Measurements from ENCODE around the gene ADAR. TPM values are rescaled to one million over a fixed set of nuclear protein-coding genes. Genes with fewer than 3 reads are reported as not detected.

Gene ADAR
- polyA plus RNA-seq, 3 donors, result 24.2 to 39.6 (median 39.4) TPM

- H3K27ac ChIP-seq (ENCODE audit: low read depth, low read length), result no peak overlapping the region
Measured at GRCh38 chr1:154548028-154548427, 60.0 kb downstream of the ADAR start.

GRCh38 chr1:154547105-154547732 is 60.8 kb downstream of the ADAR start:
- 39 to 78% (median 77%) methylated on average over 11 of the region's 11 CpGs for WGBS, 3 donors
- no peak overlapping the region for H3K27ac ChIP-seq (ENCODE audit: low read depth, low read length)

More at GRCh38 chr1:154548028-154548427, 60.0 kb downstream of the ADAR start:
- WGBS, 3 donors, result 16 to 33% (median 25%) methylated on average over 1 of the region's 1 CpG

DNA sequence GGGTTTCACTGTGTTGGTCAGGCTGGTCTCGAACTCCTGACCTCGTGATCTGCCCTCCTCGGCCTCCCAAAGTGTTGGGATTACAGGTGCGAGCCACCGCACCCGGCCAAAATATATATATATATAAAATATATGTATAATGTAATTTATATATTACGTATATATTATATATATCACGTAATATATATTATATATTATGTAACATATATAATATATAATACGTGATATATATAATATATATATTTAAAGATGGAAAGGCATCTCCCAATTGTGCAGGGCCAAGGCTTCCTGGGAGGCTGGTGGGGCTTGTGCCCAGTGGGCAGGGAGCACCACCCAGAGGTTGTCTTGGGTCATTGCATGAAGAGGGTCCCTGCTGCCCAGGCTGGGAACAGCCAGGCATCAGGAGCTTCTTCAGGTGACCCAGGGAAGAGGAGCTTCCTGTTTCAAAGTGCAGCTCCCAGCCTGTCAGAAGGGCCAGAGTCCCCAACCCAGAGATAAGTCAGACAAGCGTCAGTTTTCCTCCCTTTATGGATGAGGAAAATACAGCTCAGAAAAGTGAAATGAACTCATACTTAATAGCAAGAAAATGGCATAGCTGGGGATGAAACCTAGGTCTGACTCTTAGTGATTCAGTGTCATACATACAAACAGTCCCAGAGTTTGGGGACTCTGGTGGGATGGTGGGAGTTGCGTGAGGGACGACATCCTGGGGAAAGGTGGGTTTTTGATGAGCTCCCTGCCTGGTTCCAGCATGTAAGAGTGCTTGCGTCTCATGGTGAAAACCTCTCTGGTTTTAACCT is 61.5 kb downstream of the ADAR start:
- WGBS, 3 donors, result 65 to 85% (median 83%) methylated on average over 13 of the region's 13 CpGs
- no peak overlapping the region for H3K27ac ChIP-seq (ENCODE audit: low read depth, low read length)

GRCh38 chr1:154541231-154541630 is 66.8 kb downstream of the ADAR start:
- no peak overlapping the region for H3K27ac ChIP-seq (ENCODE audit: low read depth, low read length)
- 63 to 73% (median 65%) methylated on average over 6 of the region's 6 CpGs for WGBS, 3 donors

DNA sequence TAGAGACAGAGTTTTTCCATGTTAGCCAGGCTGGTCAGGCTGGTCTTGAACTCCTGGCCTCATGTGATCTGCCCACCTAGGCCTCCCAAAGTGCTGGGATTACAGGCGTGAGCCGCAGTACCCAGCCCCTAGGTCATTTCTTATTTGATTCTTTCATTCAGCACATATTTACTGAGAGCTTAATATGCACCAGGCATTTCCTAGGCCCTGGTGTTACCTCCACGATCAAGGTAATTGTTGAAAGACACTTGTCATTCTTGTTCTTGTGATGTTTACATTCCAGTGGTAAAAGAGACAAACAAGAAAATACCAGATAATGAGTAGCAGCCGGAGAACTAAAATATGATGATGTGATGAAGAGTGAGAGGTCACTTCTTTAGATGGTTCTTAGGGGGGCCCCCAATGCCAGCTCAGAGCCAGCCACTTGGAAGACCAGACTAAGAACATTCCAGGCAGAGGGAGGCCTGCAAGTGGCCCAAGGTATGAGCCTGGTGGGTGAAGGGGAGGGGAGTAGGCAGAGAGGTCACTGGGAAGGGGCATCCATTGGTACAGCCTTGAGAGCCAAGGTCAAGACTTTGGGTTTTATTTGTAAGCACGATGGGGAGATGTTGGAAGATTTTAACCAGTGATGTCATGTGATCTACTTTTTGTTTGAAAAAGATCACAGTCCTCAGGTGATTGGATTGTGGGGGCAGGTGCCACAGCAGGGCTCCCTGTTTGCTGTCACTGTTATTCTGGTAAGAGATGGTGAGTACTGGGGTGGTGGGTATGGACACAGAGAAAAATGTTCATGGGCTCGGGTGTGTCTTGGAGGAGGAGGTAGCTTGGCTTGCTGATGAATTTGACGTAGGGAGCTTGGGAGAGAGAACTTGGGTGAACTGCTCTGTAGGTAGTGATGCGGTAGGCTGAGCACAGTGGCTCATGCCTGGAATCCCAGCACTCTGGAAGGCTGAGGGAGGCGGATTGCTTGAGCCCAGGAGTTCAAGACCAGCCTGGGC is 68.2 kb downstream of the ADAR start:
- 77 to 92% (median 90%) methylated on average over 9 of the region's 9 CpGs for WGBS, 3 donors
- H3K27ac ChIP-seq (ENCODE audit: low read depth, low read length), result no peak overlapping the region

GRCh38 chr1:154536570-154536969 is 71.4 kb downstream of the ADAR start:
- 74 to 85% (median 78%) methylated on average over 7 of the region's 7 CpGs for WGBS, 3 donors
- H3K27ac ChIP-seq (ENCODE audit: low read depth, low read length), result no peak overlapping the region

- no peak overlapping the region for H3K27ac ChIP-seq (ENCODE audit: low read depth, low read length)
- 51 to 84% (median 79%) methylated on average over 11 of the region's 11 CpGs for WGBS, 3 donors
Measured at GRCh38 chr1:154533952-154534844, 73.8 kb downstream of the ADAR start.

Other genes with a start within 250 kb of the ADAR start
- gene IL6R, start 202.8 kb downstream of the ADAR start, polyA plus RNA-seq, result 10 to 100 TPM in 1 of 3 donors, 1 to 10 TPM in 2; 5.0 to 12.3 (median 7.8) TPM
- gene TDRD10, start 106.0 kb downstream of the ADAR start, polyA plus RNA-seq, result 10 to 100 TPM in 1 of 3 donors, 1 to 10 TPM in 2; 1.3 to 11.7 (median 7.7) TPM
- 10 to 100 TPM in 2 of 3 donors, 1 to 10 TPM in 1; 3.2 to 26.8 (median 19.3) TPM for gene SHE, start 105.8 kb downstream of the ADAR start, polyA plus RNA-seq
- 10 to 100 TPM; 27.5 to 37.7 (median 32.1) TPM for gene UBE2Q1, start 49.5 kb downstream of the ADAR start, polyA plus RNA-seq
- gene CHRNB2, start 40.4 kb downstream of the ADAR start, polyA plus RNA-seq, result under 1 TPM; under 0.01 to 0.38 (median 0.01) TPM